Inferior parietal cortex (tissue), 1 donor: ENCODE data around the gene KIAA1328.

Experiments
- DNase-seq: peaks from one replicate; pipeline ENCODE4 v3.0.0-alpha.2; 2016; ENCODE audit errors: extremely low spot score

The KIAA1328 gene

DNA sequence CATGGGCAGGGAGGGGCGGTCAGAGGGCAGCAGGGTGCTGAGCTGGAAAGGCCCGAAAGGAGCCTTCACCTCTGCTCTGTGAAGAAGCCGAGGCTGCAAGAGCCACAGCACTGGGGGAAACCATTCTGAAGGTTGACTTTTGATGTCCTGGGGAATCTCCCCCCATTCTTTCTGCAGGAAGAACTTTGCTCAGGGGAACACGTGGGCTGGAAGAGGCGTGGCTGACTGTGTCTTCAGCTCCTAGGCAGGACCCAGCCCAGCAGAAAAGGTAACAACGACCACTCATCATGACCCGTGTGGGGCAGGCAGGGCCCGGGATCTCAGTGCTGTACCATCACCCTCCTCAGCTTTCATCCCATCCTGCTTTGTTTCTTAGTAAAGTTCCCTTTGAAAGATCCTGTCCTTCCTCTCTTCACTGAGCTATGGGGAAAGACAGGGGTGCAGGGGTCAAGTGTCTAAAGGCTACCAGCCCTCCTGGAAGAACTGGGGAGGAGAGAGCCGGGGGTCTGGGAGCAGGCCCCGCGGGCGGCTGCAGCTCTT lies 424.0 kb downstream of the KIAA1328 start:
- DNase-seq = no peak

DNA sequence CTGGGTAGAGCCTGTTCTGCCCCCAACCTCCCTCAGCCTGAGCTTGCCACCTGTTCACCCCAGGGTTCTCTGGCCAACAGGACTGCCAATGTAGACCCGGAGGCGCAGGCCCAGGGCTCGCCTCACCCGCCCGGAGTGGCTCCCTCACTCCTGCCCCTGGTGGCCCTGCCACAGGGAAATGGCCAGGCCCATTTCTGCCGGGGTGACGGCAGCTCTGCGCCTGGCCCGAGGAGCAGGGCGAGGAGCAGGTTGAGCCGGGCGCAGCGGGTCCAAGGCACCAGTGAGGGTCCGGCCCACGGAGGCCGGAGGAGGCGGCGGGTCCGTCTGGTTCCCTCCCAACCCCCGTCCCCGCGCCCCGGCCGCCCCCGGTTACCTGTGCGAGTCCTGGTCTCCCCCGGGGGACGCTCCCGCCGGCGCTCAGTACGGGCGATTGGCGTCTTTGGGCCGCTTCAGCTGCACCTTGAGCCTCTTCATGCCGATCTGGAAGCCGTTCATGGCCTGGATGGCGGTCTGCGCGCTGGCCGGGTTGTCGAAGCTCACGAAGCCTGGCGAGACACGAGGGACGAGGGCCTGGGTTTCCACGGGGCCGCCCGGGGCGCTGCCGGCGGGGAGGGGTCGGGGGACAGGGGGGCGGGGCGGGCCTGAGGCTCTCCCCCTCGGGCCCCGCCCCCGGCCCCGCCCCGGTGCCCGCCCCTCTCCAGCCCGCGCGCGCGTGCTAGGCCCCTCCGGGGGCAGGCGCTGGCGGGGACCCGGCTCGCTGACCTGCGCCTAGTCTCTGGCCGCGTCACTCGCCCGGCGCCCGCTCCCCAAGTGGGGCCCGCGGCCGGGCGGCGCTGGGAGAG lies 424.7 kb downstream of the KIAA1328 start:
- DNase-seq = no peak

DNA sequence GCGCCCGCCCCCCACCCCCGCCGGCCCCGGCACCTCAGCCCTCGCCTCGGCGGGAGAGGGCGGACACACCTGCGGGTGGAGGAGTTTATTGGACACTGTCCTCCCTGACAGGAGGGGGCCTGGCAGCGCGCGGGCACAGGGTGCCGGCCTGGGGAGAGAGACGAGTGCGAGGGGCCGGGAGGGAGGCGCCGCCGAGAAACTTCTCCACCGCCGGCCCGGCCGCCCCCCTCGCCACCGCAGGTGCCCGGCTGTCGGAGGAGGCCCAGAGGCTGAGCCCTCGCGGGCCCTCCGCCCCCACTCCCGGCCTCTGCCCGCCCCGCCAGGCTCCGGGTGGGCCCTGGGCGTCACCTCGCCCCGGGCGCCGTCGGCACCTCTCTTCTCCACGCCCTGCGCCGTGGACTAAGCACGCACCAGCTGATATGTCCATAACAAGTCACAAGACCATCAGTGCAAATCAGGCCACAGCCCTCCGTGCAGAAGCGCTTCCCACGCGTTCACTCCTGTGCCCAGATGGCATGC lies 425.4 kb downstream of the KIAA1328 start:
- no peak for DNase-seq

DNA sequence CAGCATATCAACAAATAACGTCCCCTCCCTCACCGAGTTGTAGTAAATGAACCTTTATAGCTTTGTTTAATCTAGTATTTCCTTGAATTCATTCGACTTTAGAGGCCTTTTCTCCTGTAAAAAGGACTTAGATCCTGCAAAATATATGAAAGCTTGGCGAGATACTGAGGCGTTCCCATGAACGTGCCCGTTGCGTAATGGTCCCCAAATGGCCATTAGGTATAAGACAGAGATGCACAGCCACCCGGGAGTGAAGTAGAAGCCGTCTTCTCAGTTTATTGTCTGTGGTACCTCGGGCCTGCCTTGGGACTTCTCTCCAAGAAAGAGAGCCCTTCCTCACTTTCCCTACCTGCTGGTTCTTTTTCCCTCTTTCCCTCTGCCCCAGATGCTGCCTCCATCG lies 426.0 kb downstream of the KIAA1328 start:
- DNase-seq = no peak

DNA sequence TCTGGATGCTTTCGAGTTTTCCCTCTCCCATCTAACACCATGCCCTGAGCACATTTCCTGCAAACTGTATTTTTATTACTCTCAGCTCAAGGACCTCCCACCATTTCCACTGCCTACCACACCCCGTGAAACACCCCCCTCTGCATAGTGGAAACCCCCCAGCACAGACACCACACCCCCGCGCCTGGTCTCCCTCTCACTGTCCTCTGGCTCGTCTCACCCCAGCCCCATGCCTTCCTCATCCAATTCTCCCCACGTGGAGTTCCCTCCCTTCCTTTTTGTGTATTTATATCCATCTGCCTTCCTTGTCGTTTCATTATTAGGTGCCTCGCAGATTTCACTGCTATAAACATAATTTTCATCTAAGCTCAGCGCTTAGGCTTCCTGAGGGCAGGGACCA lies 429.2 kb downstream of the KIAA1328 start:
- no peak for DNase-seq

DNA sequence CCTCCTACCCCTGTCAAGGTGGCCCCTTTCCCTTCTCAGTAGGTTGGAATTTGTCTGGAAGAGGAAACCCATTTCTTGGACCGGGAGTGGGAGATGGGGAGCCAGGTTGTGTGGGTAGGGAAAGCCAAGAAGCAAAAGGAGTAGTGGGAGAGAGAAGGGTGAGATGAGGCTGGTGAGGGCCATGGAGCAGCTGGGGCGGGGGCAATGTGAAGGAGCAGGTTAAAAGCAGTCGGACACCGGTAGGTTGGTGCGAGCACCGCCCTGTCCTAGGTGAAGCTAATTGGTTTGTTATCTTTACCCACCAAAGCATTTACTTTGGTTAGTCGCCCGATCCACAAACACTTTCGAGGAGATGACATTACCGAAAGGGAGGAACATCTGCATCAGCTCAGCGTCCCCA lies 429.9 kb downstream of the KIAA1328 start:
- DNase-seq = no peak

DNA sequence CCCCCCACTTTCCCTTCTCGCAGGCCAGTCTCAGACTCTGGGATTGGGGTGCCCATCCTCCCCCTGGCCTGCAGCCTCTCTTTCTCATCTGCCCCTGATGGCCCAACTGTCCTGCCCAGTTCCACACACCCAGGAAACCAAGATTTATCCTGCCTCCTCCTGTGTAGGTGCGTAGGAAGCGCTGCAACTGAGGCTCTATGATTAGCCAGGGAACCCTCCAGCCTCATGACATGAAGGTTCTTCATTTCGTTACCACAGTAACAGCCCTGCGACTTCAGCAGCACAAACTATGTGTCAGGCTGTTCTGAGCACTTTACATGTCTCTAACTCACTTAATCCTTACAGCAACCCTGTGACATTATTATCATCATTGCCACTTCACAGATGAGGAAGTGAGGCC lies 430.8 kb downstream of the KIAA1328 start:
- DNase-seq = no peak

DNA sequence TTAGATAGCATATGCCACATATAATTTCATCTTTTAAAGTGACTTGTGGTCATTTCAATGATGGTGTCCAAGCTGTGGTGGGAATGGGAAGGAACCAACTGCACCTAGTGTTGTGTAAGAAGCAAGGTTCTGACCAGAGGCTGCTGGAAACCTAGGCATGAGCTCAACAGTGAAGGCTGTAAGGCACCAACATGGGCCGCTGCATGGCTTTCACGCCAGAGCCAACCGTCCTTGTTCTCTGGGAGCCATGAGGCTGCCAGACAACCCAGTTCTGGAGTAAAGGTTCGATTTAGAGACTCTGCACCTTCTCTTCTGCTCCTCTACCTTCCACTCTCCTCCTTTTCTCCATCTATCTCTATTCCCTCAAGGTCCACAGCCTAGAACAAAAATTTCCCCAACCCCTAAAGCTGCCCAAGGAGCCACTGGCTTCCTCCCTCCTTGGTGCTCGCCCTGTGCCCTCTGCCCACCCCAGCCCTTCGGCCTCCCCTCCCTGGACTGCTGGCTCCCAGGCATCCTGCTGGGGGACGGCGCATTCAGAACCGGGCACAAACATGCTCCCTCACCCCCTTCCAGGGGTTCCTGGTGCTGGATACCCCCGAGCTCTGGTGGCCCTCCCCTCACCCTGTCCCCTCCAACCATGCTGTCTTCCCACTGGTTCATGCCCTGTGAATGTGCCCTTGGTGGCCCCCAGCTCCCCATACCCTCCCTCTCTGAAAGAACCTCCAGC lies 431.6 kb downstream of the KIAA1328 start:
- no peak for DNase-seq

DNA sequence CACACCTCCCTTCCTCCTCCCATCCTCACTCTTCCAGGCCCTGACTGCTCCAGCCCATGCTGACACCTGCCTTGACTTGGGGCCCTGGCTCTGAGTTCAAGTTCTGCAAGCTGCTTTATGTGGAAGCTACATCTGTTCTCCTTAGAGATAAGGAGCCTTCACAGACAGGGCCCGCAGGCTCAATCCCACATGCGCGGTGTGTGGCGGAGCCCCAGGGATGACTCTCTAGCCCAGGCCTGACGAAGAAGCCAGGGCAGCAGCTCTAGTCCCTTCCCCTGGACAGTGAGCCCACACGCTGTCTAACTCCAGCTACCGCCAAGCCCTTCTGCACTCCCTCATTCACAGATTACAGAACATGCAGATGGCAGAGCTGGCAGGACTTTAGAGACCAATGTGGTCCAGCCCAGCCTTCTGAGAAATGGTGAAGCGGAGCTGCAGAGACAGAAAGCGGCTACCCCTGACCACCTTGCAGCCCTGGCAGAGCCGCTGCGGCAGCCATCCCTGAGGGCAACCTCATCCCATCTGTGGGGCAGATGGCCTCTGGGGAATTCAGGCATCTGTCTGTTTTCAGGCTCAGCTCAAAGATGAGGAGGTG lies 432.4 kb downstream of the KIAA1328 start:
- no peak for DNase-seq

DNA sequence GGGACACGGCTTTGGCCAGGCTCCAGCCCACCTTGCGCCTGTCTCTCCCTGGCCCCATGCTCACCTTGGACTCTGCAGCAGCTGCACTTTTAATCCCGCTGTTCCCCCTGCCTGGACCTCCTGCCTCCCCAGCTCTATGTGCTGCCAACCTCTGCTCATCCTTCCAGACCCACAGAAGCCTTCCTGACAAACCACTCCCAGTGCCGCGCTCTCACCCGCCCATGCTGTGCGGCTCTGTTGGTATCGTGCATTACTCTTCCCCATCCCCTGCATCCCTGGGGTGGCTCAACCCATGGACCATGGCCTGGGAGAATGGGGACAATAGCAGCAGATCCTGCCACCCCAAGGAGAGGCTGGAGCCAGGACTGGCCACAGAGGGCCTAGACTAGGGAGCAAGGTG lies 433.1 kb downstream of the KIAA1328 start:
- no peak for DNase-seq

DNA sequence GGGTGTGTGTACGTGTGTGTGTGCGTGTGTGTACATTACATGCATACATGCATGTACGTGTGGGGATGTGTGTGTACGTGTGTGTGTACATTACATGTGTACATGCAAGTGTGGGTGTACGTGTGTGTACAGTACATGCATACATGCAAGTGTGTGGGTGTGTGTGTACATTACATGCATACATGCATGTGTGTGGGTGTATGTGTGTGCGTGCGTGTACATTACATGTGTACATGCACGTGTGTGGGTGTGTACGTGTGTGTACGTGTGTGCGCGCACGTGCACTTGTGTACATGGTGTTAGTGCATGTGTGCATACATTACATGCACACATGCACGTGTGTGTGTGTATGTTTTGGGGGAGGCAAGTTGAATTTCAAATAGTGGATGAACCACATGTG lies 436.0 kb downstream of the KIAA1328 start:
- no peak for DNase-seq

DNA sequence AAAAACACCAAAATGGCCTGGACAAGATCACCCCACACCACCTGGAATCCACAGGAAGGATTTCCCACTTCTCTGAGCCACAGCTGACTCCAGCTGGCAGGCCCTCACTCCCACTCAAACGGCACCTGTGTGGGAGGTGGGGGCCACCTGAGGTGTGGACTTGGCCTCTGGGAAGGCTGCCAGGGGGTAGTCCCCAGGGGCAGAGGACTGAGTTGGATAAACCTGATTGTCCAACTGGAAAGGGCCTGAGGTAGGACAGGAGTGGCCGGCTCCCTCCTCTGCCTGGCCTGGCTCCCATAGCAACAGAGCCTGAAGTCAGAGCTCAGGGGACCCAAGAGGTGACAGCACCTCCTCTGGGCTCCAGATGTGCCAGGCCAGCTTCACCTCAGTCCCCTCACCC lies 436.5 kb downstream of the KIAA1328 start:
- DNase-seq = no peak

DNA sequence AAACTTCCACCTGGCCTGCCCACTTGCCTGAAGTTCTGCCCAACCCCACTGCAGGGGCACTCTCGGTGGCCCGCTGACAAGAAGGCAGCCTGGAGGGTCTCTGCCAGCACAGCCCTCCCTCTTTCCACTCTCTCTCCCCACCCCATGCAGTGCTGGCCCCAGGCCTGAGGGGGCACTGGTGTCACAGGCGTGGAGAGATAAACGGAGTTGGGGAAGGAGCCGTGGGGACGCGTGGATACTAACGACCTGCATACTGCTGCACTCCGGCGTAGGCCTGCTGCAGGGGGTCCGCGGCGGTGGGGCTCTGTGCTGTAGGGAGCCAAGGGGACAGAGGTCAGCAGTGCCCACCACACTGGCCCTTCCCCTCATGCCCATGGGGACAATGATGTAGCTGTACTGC lies 437.4 kb downstream of the KIAA1328 start:
- no peak for DNase-seq

DNA sequence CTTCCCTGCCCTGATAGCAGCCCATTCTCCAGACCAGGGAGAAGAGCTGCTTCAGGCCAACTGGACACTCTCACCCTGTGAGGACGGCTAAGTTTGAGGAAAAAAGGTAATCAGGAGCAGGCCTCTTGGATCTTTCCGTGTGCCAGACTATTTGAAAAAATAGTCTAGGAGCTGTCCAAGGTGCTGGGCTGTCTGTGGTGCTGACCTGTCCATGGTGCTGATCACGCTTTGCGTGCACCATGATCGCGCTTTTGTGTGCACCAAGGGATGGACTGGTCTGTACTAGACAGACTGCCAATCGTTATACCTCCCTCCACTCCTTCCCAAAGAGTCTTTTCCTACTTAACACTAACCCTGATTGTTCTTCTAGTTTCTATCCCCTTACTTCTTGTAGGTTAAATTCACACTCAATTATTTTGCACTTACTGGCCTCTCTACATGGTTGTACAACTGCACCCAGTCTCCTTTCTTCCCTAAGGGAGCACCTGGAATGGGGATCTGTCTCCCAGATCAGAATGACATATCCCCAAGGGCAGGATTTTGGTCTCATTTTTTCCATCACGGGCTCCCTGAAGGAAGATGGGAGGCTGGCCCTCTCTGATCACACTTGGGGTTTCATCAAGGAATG lies 441.2 kb downstream of the KIAA1328 start:
- no peak for DNase-seq

DNA sequence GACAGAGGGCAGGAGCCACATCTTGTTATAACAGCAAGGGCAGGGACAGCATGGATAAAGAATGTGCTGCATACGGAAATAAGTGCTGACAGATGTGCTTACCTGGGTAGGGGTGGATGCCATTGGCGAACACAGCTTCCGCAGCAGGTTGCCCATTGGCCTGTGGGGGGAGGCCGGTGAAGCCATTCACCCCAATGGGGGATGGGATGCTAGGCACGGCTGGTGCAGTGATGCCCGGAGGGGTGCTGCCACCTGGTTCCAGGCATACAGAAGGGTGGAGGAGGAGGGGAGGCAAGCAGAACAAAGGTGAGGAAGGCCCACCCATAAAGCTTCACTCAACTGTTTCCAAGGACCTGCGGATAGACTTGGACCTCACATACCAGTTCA lies 441.7 kb downstream of the KIAA1328 start:
- no peak for DNase-seq

DNA sequence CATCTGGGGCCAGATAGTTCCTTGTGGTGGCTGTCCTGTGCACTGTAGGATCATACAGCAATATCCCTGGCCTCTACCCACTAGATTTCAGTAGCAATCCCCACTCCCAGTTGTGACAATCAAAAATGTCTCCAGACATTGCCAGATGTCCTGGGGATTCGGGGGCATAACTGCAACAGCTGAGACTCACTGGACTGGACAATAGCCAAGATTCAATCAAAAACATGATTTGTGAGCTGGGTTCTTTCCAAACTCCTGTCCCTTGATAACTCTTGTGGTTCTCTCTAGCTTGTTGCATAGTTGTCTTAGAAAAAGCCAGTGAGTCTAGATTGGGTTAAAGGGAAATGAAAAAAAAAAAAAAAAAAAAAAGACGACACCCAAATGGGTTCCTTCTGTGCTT lies 443.3 kb downstream of the KIAA1328 start:
- no peak for DNase-seq

DNA sequence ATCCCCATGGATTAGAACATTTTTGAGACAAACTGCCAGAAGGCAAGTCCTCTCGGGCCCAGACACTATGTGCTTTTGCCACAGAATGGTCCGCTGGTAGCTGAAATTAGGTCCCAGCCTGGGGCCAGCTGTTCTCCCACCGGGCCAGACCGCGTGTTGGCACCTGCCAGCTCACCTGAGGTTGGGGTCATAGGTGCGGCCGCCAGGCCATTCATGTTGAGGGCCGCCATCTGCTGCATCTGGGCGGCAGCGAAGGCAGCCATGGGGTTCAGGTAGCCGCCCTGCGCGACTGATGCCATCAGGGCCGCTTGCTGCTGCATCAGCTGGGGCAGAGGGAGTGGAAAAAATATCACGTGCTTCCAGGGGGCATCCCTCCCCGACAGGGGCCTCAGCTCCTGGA lies 443.9 kb downstream of the KIAA1328 start:
- DNase-seq = no peak

DNA sequence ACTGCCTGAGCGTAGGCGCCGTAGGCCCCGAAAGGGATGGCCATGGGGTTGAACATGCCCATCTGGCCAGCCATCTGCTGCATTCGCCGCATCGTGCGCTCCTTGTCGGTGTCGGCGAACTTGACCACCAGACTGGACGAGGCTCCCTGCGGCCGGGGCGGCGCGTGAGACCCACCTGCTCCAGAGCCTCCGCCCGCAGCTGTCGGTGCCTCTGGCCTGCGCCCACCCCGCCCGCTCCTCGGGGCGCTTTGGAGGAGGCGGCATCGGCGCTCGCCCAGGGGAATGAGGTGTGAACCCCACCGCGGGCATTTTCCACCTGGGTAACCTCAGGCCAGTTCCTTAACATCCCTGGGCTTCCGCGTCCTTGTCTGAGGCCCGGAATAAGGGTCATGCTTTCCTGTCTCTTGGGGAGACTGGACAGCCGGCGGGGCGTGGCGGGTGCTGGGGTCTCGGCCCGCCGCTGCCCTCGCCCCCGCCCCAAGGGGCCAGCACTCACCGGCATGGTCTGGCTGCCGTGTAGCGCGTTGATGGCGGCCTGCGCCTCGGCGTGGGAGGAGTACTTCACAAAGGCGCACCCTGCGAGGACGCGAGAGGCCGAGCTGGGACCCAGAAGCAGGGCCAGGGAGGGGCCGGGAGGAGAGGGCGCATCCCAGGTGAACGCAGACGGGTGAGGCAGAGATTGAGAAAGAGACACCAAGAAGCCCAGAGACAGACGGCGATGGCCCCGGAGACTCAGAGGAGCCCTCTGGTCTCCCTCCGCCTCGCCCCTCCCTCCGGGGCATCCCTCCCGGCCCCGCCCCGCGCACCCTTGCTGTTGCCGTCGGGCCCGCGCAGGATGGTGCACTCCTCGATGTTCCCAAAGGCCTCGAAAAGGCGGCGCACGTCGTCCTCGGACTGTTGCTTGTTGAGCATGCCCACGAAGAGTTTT lies 445.6 kb downstream of the KIAA1328 start:
- no peak for DNase-seq

DNA sequence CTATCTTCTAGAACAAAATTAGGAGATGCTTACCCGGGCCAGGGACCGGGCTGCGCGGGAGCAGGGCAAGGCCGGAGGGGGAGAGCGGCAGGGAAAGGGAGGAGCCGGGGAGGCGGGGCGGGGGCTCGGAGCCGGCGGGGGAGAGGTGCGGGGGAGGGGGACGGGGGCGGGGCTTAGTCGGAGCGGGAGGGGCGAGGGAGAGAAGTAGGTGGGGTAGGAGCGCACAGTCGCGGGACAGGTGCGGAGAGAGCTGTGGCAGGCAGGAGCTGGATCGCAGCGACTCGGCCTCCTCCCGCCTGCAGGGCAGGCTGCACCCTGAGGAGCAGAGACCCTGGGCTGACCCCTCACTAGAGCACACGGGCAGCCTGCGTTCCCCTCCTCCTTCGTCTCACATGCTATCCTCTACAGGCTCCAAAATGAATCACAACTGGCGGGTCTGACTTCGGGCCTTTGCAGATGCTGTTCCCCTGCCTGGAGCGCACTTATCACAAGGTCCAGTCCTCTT lies 446.4 kb downstream of the KIAA1328 start:
- DNase-seq = no peak

DNA sequence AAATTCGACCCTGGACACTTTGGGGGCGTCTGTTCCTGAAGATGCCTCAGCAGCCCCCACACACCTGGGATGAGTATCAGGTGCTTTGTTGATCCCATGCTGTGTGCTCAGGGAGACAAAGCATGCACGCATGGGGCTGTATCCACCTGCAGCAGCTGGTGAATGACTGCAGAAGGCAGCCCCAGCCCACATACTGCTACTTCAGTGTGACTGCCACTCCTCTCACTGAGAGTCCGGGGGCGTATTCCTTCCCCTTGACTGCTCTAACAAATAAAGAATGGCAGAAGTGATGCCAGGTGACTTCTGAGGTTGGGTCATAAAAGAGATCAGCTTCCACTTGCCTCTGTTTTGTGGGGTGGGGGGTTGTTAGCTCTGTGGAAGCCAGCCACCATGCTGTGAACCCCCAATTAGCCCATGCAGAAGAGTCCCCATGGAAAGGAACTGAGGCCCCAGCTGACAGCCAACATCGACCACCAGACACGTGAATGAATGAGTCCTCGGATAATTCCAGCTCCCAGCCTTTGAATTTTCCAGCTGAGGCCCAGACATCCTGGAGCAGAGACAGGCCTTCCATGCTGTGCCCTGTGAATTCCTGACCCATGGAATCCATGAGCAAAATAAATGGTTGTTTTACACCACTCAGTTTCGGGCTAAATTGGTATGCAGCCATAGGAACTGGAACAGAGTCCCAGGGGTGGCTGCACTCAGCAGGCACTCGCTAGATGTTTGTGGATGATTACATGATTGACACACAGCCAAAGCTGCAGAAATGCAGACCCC lies 447.4 kb downstream of the KIAA1328 start:
- no peak for DNase-seq
